DMS114 treated with DMSO at 0.1 percent for 48 hours (cell line): Measurements from ENCODE around the gene UBXN11.
A peak's percentile ranks its signal among the peaks of the same experiment; 100 is the strongest.

Source experiments
- DNase-seq: peaks from one replicate; lab custom pipeline; 2025; ENCODE audit not compliant: unreplicated experiment; lab: John Stamatoyannopoulos, UW

The UBXN11 gene

DNA sequence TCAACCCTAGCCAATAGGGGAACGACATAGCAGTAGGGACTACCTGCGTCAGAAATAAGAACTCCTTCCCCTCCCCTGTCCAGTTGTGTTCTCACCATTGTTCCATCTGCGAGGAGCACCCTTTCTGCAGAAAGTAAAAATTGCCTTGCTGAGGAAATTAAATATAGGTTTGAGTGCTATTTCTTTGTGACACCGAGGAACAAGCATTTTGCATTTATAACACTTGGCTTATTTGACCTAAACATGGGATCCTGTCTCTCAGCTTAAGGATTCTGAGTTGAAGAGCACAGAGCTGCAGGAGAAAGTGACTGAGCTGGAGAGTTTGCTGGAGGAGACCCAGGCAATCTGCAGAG is 37.3 kb downstream of the UBXN11 start:
- DNase-seq: no peak

DNA sequence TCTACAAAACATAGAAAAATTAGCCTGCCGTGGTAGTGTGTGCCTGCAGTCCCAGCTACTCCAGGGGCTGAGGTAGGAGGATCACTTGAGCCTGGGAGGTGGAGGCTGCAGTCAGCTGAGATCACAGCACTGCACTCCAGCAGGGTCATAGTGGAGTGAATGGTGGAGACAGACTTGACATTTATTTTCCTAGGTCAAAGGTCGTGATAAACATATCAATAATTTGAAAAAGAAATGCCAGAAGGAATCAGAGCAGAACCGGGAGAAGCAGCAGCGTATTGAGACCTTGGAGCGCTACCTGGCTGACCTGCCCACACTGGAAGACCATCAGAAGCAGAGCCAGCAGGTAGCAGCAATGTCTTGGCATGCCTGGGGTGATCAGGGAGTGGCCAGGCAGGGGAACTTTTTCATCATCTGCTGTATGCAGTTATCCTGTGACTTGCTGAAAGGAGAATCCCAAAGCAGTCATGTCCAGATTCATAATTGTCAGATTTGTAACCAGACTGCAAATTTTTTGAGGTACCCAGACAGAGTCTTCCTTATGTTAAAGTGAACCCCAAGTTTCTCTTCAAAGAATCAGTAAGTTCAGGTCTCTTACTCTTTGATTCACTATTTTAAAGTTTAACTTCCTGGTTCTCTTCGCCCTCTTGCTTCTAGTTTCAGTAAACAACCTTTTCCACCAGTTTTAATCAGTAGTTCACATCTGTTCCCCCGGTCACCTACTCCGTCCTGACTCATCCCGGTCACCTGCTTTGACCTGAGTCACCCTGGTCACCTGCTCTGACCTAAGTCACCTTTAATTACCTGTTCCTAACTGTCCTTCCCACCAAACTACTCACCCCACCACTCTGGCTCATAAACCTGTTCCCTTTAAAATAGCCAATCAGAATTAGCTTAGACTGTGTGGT is 37.9 kb downstream of the UBXN11 start:
- DNase-seq: no peak

DNA sequence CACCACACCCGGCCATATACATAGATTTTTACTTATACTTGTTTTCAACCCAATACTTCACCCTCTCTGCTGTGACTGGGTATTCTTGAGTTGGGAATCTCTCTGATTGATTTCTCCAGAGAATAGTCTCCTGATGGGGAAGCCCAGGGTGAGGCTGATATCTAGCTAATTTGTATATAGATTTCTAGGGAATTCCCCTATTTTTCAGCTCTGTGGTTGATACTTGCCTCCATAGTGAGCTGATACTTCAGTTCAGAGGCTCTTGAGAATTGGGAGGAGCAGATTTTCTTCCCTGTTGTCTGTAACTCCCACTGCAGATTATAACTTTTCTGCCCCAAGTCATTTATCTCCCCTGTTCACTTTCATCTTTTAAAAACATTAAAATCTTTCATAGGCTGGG is 41.0 kb downstream of the UBXN11 start:
- no peak for DNase-seq

DNA sequence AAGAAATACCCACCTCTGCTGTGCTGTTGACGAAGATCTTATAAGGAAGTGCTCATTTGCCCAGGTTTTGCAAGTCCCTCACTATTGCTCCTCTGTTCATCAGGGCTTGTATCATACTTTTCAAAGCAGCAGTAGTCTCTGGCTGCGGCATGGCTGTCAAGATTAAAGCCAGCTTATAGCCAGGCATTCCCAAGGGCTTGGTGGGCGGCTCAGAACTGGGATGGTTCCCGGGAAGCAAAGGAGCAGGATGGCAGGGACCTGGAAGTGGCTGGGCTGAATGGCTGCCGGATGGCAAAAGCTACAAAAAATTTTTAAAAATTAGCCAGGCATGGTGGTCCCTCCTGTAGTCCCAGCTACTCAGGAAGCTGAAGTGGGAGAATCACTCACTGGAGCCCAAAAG is 43.2 kb downstream of the UBXN11 start:
- DNase-seq: no peak

DNA sequence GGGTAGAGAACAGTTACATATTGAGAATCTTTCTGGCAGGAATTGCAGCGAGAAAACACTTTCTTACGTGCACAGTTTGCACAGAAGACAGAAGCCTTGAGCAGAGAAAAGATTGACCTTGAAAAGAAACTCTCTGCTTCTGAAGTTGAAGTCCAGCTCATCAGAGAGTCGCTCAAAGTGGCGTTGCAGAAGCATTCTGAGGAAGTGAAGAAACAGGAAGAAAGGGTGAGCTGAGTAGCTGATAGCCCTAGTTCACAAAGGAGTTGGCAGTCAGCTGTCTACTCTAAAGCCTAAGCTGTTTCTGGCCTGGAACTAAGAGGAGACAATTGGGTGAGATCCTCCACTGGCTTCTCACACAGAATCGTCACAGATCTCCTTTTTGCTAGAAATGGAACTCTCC is 46.9 kb downstream of the UBXN11 start:
- DNase-seq: no peak

DNA sequence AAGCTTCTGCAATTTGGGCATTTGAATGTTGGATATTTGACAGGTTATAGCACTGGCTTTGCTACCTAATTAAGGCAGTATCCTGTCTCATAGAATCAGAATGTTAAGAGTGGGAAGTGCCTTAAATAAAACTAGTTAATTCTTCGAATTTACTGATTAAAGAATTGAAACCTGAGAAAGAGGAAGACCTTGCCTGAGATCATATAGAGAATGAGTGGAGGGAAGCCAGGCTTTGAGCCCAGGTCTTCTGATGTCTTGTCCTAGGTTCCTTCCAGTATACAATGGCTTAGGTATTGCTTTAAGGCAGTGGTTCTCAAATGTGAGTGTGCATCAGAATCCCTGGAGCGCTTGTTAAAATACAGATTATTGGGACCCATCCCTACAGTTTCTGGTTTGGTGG is 47.4 kb downstream of the UBXN11 start:
- DNase-seq: no peak

DNA sequence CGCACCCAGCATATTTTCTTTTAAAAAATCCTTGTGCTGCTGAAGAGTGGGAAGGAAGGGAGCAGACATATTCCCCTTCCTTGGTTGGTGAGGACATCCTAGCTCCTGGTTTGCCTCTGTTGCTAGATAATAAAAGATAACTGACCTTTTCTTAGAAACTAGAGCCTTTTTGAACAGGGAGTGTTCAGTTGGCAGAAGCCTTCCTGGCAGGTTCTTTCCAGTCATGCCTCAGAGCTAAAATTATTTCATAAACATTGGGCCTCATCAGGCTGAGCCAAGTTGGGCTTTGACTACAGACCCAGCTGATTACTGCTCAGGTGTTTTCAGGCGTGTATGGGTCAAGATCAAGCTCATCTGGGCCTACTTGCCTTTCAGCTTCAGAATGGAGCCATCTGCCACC is 49.2 kb downstream of the UBXN11 start:
- DNase-seq: no peak

DNA sequence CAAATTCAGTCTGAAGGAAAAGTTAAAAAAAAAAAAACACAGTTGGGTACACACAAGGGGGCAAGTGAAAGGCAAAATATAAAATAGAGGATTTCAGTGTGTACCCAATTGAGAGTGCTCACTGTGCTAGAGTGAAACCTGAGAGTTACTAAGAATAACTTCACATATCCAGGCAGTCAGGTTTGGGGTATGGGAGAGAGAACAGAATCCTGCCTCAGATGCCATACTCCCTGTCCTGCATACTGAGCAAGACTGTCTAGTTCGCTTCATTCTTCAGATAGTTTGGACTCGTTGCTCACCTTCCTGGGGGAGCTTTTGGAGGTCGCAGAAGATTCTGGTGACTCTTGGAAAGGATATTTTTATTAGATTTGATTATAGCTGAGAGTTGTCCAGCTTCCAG is 52.0 kb downstream of the UBXN11 start:
- no peak for DNase-seq

DNA sequence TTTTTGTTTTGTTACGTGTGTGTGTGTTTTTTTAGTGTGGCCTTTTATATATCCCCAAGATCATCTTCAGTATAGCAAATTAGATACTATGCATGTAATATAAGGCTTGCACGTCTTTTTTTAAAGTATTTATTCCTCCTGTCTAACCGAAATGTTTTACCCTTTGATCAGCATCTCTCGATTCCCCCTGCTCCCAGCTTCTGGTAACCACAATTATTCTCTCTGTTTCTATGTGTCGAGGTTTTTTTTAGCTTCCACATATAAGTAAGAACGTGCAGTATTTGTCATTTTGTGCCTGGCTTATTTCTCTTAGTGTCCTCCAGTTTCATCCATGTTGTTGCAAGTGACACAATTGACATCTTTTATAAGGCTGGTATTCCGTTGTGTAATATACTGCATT is 53.7 kb downstream of the UBXN11 start:
- no peak for DNase-seq

DNA sequence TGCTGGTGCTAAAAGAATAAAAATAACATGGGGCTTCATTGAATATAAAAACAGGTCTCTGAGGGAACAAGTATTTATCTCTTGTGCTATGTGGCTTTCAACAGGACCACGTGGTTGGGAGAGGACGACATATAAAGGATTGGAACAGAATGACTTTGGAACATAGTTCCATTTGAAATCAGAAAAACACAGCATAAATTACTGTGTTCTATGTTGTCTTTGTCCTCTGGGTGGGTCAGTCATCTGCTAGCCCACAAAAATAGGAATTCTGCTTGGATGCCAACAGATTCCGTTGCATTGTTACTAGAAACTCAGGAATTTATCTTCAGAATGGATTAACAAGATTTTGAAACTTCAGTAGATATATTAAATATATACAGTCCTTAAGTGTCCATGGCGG is 66.5 kb downstream of the UBXN11 start:
- no peak for DNase-seq

DNA sequence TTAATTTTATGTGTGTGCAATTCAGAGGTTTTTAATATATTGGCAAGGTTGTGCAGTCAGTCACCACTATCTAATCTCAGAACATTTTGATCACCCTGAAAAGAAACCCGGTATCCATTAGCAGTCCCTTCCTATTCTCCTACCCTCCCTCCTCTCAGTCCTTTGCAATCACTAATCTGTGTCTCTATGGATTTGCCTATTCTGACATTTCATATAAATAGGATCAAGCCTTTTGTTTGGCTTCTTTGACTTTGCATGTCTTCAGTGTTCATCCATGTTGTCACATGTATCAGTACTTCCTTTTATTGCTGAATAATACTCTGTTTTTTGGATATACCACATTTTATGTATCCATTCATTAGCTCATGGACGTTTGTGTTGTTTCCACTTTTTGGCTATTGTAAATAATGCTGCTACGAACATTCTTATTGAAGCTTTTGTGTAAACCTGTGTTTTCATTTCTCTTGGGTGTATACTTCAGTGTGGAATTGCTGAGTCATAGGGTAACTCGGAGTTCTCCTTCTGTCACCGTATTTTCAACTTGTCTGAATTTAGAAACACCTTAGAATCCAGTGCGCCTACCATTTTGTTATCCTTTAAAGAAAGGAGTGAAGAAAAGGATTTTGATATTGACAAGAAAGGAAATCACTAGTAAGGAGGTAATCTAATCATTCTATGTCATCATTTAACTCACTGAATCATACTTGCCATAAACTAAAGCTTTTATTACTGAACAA is 69.0 kb downstream of the UBXN11 start:
- no peak for DNase-seq

DNA sequence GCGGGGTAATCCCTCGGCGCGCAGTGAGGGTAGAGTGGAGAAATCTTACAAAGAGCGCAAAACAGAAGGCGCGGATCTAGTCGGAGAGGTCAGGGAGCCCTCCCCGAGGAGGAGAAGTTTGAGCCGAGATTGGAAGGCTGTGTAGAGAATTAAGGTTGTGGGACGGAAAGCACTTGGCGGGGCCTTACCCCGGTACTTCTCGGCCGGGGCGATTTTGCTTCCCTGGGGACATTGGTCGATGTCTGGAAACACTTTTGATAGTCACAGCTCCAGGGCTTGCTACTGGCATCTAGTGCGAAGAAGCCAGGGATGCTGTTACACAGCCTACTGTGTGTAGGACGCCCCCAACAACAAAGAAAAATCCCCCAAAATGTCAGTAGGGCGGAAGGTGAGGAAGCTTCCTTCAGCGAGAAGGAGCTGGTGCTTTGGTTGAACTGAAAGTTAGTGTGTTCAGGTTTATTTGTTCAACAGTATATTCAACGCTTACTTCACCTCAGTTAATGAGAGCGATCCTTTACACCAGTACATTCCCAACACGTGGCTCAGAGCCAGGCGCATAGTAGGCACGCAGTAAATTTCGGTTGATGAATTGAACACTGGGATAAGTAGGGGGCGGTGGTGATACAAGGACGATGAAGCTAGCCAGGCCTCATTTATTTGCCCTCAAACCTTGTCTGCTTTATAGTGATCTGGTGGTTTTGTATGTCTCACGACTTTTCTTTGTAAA is 71.6 kb downstream of the UBXN11 start:
- peak; percentile 29 for DNase-seq

DNA sequence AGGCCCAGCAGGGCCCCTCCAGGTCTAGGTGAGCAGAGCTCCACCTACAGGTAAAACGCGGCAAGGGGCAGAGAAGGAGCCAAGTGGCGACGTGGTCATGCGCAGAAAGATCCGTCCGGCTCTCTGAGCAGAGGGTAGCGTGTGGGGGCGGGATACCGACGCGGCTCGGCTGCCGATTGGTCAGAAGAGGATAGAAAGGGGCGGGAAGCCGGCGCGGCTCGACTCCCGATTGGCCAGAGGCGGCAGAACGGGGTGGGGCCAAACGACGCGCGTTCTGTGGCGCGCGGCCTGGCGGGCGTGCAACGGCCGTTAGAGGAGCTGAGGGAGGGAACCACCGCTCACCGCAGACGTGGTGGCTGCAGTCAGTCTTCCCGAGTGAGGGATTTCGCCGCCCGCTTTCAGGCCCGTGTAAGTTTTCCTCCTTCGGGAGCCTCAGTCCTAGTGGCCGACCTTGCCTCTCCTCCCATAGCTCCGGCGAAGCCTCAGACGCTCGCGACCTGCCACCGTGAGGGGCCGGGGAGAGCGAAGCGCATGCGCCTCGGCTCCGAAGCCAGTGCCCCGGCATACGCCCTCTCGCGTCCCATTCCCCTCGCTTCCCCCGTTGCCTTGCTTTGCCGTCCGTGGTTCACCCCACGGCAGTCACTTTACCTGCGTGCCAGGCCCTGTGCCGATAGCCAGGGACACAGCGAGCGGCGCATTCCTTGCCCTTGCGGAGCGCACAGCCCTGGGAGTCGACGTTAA is 72.4 kb downstream of the UBXN11 start, which contains the start of gene CEP85:
TSS of gene CEP85 (plus strand) at position 298 of the 741 bp plus-strand sequence. CDS start 5,584 bp downstream, outside the sequence.
- DNase-seq: peak; percentile 95
